H1 (cell line): ENCODE results near the gene SPDYE2B. TPM values are rescaled to one million over a fixed set of nuclear protein-coding genes. Genes with fewer than 3 reads are reported as not detected.
"Not testable (repeated sequence)": the region's sequence is repeated elsewhere in the genome, so short reads cannot be mapped to it uniquely, and the experiment has no call there.

Experiments used
- CTCF ChIA-PET: fragments of 300-600 bp; sonication (Branson Sonifier 250); formaldehyde crosslinking; loops from one replicate; lab custom pipeline; 2021; ENCODE audit not compliant: partially characterized antibody; lab: Charles Lee
- POLR2A ChIA-PET: fragments of 300-600 bp; sonication (Branson Sonifier 250); formaldehyde crosslinking; loops from one replicate; lab custom pipeline; 2021; ENCODE audit warnings: inconsistent platforms; ENCODE audit not compliant: partially characterized antibody; lab: Charles Lee
- DNase-seq, 2 experiments: peaks; one replicate each; pipeline versions ENCODE4 v3.0.0 to v3.0.0-alpha.2; 2010 to 2022; ENCODE audit warnings: low spot score in 2 of 2, low read depth in 1 of 2, mixed read lengths in 1 of 2
- FAIRE-seq: peaks from 2 replicates; lab custom pipeline; 2011; peaks lifted over from hg19 to GRCh38; lab: Jason Lieb, UNC
- H2AFZ ChIP-seq: 2 replicates; pipeline ENCODE4 v1.8.1; 2012; ENCODE audit warnings: low read length, inconsistent platforms
- H2AK5ac ChIP-seq: 2 replicates; pipeline ENCODE4 v1.6.1; 2013; ENCODE audit warnings: low read depth, low read length
- H2BK120ac ChIP-seq: replicated peaks from 2 replicates; pipeline ENCODE3; 2013; ENCODE audit warnings: low read depth, low read length, inconsistent platforms
- H2BK12ac ChIP-seq: 2 replicates; pipeline ENCODE4 v1.6.1; 2013; ENCODE audit warnings: low read depth, low read length
- H2BK15ac ChIP-seq: 2 replicates; pipeline ENCODE4 v1.6.1; 2013; ENCODE audit warnings: low read length
- H2BK20ac ChIP-seq: 2 replicates; pipeline ENCODE4 v1.6.1; 2013; ENCODE audit warnings: low read length
- H2BK5ac ChIP-seq: 2 replicates; pipeline ENCODE4 v1.6.1; 2013; ENCODE audit warnings: low read depth, low read length
- H3K14ac ChIP-seq: 2 replicates; pipeline ENCODE4 v1.6.1; 2013; ENCODE audit warnings: inconsistent platforms; ENCODE audit not compliant: insufficient read length
- H3K18ac ChIP-seq: 2 replicates; pipeline ENCODE4 v1.6.1; 2013; ENCODE audit warnings: low read length; ENCODE audit errors: extremely low read depth
- H3K23ac ChIP-seq: 2 replicates; pipeline ENCODE4 v1.6.1; 2013; ENCODE audit warnings: inconsistent platforms; ENCODE audit not compliant: insufficient read length
- H3K23me2 ChIP-seq: 2 replicates; pipeline ENCODE4 v1.6.1; 2013; ENCODE audit warnings: low read depth, low read length
- H3K27ac ChIP-seq: 2 replicates; pipeline ENCODE4 v1.6.1; 2011; ENCODE audit warnings: low read depth, low read length, inconsistent platforms
- H3K27me3 ChIP-seq, 4 experiments: replicated peaks in 1 of 4; 1 replicate in 1 of 4; 2 replicates in 3 of 4; pipeline versions ENCODE4 v1.6.1 to v1.8.1; 2011 to 2013; ENCODE audit warnings: low read length in 3 of 4, mild to moderate bottlenecking in 3 of 4, inconsistent platforms in 2 of 4, mixed read lengths in 2 of 4, moderate library complexity in 1 of 4; ENCODE audit not compliant: control insufficient read depth in 3 of 4, insufficient read depth in 3 of 4; ENCODE audit errors: extremely low read depth in 1 of 4
- H3K36me3 ChIP-seq, 4 experiments: 2 replicates each; pipeline versions ENCODE4 v1.6.1 to v1.8.1; 2011 to 2013; ENCODE audit warnings: mild to moderate bottlenecking in 4 of 4, low read length in 3 of 4, moderate library complexity in 2 of 4, control low read depth in 1 of 4, inconsistent platforms in 1 of 4; ENCODE audit not compliant: insufficient read depth in 4 of 4, control insufficient read depth in 2 of 4
- H3K4ac ChIP-seq: replicated peaks from 2 replicates; pipeline ENCODE3; 2013; ENCODE audit warnings: low read length, low read depth, mixed read lengths, inconsistent platforms; ENCODE audit not compliant: insufficient read length
- H3K4me1 ChIP-seq, 4 experiments: replicated peaks in 1 of 4; 1 replicate in 1 of 4; 2 replicates in 3 of 4; pipeline versions ENCODE4 v1.6.1 to v1.8.1; 2011 to 2013; ENCODE audit warnings: low read length in 3 of 4, inconsistent platforms in 2 of 4, mixed read lengths in 1 of 4; ENCODE audit not compliant: insufficient read depth in 4 of 4, control insufficient read depth in 3 of 4
- H3K4me2 ChIP-seq, 2 experiments: 2 replicates each; pipeline versions ENCODE4 v1.6.1 to v1.8.1; 2011 to 2013; ENCODE audit warnings: low read depth in 2 of 2, low read length in 2 of 2, control low read depth in 1 of 2, inconsistent platforms in 1 of 2, mild to moderate bottlenecking in 1 of 2; ENCODE audit not compliant: insufficient read depth in 1 of 2
- H3K4me3 ChIP-seq, 4 experiments: fragments of 200-600, 300-600 bp in 1 of 4; sonication (generic), shearing (Covaris generic), sonication (Bioruptor Twin) in 1 of 4; 2 replicates each; pipeline versions ENCODE4 v1.5.1 to v1.8.1; 2011 to 2016; ENCODE audit warnings: low read length in 4 of 4, low read depth in 3 of 4, control low read depth in 2 of 4, inconsistent platforms in 2 of 4, mild to moderate bottlenecking in 2 of 4, mixed read lengths in 1 of 4, moderate library complexity in 1 of 4; ENCODE audit not compliant: insufficient read depth in 2 of 4; ENCODE audit errors: extremely low read depth in 1 of 4
- H3K56ac ChIP-seq: replicated peaks from 2 replicates; pipeline ENCODE3; 2013; ENCODE audit warnings: low read depth, mild to moderate bottlenecking, mixed read lengths, low read length, inconsistent platforms; ENCODE audit not compliant: insufficient read length
- H3K79me1 ChIP-seq: 2 replicates; pipeline ENCODE4 v1.6.1; 2013; ENCODE audit warnings: low read depth, low read length, control low read depth
- H3K79me2 ChIP-seq, 2 experiments: 2 replicates each; pipeline versions ENCODE4 v1.6.1 to v1.8.1; 2012 to 2013; ENCODE audit warnings: low read length in 2 of 2, mild to moderate bottlenecking in 2 of 2, inconsistent platforms in 1 of 2; ENCODE audit not compliant: insufficient read depth in 2 of 2, control insufficient read depth in 1 of 2
- H3K9ac ChIP-seq, 4 experiments: replicated peaks in 1 of 4; 1 replicate in 1 of 4; 2 replicates in 3 of 4; pipeline versions ENCODE4 v1.6.1 to v1.8.1; 2011 to 2013; ENCODE audit warnings: low read depth in 3 of 4, low read length in 3 of 4, control low read depth in 2 of 4, mild to moderate bottlenecking in 2 of 4, moderate library complexity in 2 of 4, inconsistent platforms in 1 of 4; ENCODE audit errors: extremely low read depth in 1 of 4
- H3K9me3 ChIP-seq, 2 experiments: 2 replicates each; pipeline versions ENCODE4 v1.6.1 to v1.8.1; 2012 to 2013; ENCODE audit warnings: mild to moderate bottlenecking in 2 of 2, moderate library complexity in 2 of 2, control low read depth in 1 of 2, inconsistent platforms in 1 of 2, low read depth in 1 of 2, low read length in 1 of 2, mixed read lengths in 1 of 2; ENCODE audit not compliant: insufficient read depth in 2 of 2
- H4K20me1 ChIP-seq, 2 experiments: replicated peaks in 1 of 2; 2 replicates each; pipeline versions ENCODE3 to v1.8.1; 2011 to 2013; ENCODE audit warnings: inconsistent platforms in 2 of 2, low read length in 2 of 2, mild to moderate bottlenecking in 1 of 2; ENCODE audit not compliant: insufficient read depth in 2 of 2, control insufficient read depth in 1 of 2
- H4K5ac ChIP-seq: 2 replicates; pipeline ENCODE4 v1.6.1; 2013; ENCODE audit warnings: low read length, low read depth, mixed read lengths, inconsistent platforms; ENCODE audit not compliant: insufficient read length
- H4K8ac ChIP-seq: 2 replicates; pipeline ENCODE4 v1.8.0; 2013; ENCODE audit warnings: mild to moderate bottlenecking, moderate library complexity, low read length, inconsistent platforms; ENCODE audit not compliant: insufficient read depth; ENCODE audit errors: extremely low read depth
- H4K91ac ChIP-seq: replicated peaks from 2 replicates; pipeline ENCODE3; 2013; ENCODE audit warnings: low read length, mixed read lengths, inconsistent platforms; ENCODE audit not compliant: insufficient read length
- WGBS, 2 experiments: shearing (Covaris generic) in 1 of 2; methylation state at CpG; one replicate each; pipeline versions ENCODE4 v1.1.6 to v1.1.7; 2013 to 2015; ENCODE audit warnings: low lambda C conversion rate in 2 of 2, mixed read lengths in 2 of 2, inconsistent platforms in 1 of 2, low coverage in 1 of 2, missing lambda C conversion rate in 1 of 2; ENCODE audit not compliant: insufficient replicate concordance in 2 of 2, insufficient coverage in 1 of 2, insufficient read length in 1 of 2; ENCODE audit errors: extremely low coverage in 1 of 2, missing lambda C conversion rate in 1 of 2; 5-methylcytosine and 5-hydroxymethylcytosine counted together
- polyA plus RNA-seq, 7 experiments: library from polyadenylated mRNA; depleted of rRNA in 3 of 7; stranded (reverse) in 5 of 7; unstranded in 2 of 7; fragments of >200 nt in 5 of 7; fragments of 200-250 nt in 2 of 7; gene quantifications; 1 replicate in 5 of 7; 2 replicates in 1 of 7; 4 replicates in 1 of 7; pipeline versions ENCODE4 v1.2.1 to v1.2.3, GENCODE V29; 2011 to 2013; ENCODE audit warnings: missing spikeins in 2 of 7, mixed read lengths in 2 of 7
- total RNA-seq: library from RNA; stranded (reverse); fragmentation: NEBNext Ultra II Directional; extraction: Animal tissue kit (Norgen Biotek cat#: 25700); gene quantifications from 2 replicates; pipeline ENCODE4 v1.2.1, GENCODE V29; 2021

Gene SPDYE2B
- total and polyA plus RNA-seq, 2 of the 8 experiments (the other 6 are each of a cell fraction or from before 2014, with no cell fraction given) = not detected

DNA sequence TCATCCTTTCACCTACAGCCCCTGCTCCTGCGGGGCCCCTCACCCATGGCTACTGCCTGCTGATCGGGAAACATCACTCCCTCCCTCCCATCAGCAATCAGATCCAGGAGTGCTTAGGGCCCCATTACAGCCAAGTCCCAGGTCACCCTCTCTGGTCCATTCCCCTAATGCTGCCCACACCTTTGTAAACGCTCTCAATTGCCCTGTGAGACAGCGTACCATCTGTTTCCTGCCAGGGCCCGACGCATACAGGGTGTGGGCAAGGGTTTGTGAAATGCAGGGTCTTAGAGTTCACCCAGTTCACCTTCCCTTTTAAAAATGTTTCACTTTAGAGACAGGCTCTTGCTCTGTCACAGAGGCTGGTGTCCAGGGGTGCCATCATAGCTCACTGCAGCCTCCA lies 15.8 kb upstream of the SPDYE2B start:
- H3K4me1 ChIP-seq, H2AFZ ChIP-seq, CTCF ChIA-PET, H3K27ac ChIP-seq, POLR2A ChIA-PET, H2BK15ac ChIP-seq, H2BK120ac ChIP-seq, H3K4me2 ChIP-seq, H3K9me3 ChIP-seq, H3K23me2 ChIP-seq, H2BK20ac ChIP-seq, H4K8ac ChIP-seq, H3K14ac ChIP-seq, H2BK5ac ChIP-seq, H3K4me3 ChIP-seq, H3K27me3 ChIP-seq, H3K18ac ChIP-seq, H3K23ac ChIP-seq, H4K5ac ChIP-seq, H3K56ac ChIP-seq, H3K79me1 ChIP-seq, H4K20me1 ChIP-seq, H2AK5ac ChIP-seq, DNase-seq, FAIRE-seq, H3K79me2 ChIP-seq, H2BK12ac ChIP-seq, H3K4ac ChIP-seq, H4K91ac ChIP-seq, H3K36me3 ChIP-seq, H3K9ac ChIP-seq: not testable (repeated sequence)
- 87% methylated on average over 4 of the region's 6 CpGs; no CpG with 5 or more reads in 1 of the 2 experiments for WGBS, 2 experiments

DNA sequence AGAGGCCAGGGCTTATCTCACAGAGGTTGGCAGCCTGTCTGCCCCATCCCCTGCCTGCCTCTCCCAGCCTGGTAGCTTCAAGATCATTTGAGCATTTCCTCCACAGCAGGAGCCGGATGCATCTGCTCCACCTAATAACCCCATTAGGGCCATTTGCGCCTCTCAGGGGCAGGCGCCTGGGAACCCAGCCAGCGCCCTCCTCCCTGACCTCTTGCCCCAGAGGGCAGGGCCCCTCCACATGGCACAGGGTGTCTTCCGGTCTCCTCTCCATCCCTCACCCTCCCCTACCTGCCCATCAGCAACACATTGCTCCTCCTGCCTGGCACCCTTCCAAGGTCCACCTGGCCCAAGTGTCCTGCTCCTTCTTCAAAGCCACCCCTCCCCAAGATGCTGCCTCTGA lies 14.8 kb upstream of the SPDYE2B start:
- H3K14ac ChIP-seq, H3K4me3 ChIP-seq, H3K4me2 ChIP-seq, H4K91ac ChIP-seq, H2BK20ac ChIP-seq, DNase-seq, H3K27me3 ChIP-seq, H3K4me1 ChIP-seq, H3K79me2 ChIP-seq, FAIRE-seq, H2BK5ac ChIP-seq, H3K36me3 ChIP-seq, H4K20me1 ChIP-seq, H3K56ac ChIP-seq, H3K4ac ChIP-seq, H3K23me2 ChIP-seq, H3K9me3 ChIP-seq, H3K27ac ChIP-seq, H2AK5ac ChIP-seq, H4K5ac ChIP-seq, H3K23ac ChIP-seq, H2BK12ac ChIP-seq, H3K18ac ChIP-seq, H2BK15ac ChIP-seq, H2BK120ac ChIP-seq, H3K9ac ChIP-seq, H4K8ac ChIP-seq, POLR2A ChIA-PET, H3K79me1 ChIP-seq, CTCF ChIA-PET, H2AFZ ChIP-seq: not testable (repeated sequence)
- no CpG with 5 or more reads among the region's 5 CpGs for WGBS, 2 experiments
